IPS DF 4.7 (cell line): ENCODE data around the gene ADCYAP1R1.

Experiments used
- DNase-seq: peaks from one replicate; pipeline ENCODE4 v3.0.0-alpha.2; 2013; ENCODE audit warnings: low spot score; ENCODE audit errors: extremely low read depth

ADCYAP1R1 gene

DNA sequence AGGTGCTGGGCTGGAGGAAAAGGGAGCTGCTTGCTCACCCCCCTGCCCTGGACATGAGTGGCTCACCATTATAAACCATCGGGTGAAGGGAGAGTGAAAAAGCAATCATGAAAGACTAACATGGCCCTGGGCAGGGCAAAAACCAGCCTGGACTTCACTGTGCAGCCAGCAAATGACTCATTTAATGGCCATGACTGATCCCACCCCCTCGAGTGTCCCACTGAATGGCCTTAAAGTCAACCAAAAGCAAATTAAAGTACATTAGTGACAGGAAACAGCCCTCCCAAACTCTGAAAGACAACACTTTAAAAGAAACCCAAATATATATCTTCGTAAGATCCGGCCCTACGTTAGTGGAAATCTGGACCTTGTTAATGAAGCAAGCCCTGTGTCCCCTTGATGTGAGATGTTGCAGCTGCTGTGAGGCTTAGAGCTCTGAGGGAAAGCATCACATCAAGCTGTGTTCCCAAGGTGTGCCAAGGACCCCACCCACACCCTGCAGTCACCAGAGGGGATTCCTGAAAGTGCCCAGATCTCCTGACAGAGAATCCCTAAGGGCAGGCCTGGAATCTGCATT lies 31.2 kb downstream of the ADCYAP1R1 start:
- no peak for DNase-seq

DNA sequence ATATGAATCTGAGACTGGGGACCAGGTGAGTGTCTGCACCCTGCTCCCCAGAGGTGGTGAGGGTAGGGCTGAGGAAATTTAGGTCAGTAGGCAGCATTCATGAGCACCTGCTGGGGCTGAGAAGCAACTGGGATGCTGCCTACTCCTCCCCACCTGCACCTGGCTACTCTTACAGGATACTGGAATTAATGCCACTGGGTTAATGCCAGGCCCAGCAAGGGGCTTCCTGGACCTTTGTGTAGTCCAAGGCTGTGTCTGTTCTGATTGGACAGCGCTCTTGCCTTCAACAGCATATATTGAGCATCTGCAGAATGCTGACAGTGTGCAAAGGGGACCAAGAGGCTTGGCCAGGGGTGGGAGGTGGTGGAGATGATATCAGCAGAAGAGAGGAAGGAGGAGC lies 32.1 kb downstream of the ADCYAP1R1 start:
- no peak for DNase-seq

DNA sequence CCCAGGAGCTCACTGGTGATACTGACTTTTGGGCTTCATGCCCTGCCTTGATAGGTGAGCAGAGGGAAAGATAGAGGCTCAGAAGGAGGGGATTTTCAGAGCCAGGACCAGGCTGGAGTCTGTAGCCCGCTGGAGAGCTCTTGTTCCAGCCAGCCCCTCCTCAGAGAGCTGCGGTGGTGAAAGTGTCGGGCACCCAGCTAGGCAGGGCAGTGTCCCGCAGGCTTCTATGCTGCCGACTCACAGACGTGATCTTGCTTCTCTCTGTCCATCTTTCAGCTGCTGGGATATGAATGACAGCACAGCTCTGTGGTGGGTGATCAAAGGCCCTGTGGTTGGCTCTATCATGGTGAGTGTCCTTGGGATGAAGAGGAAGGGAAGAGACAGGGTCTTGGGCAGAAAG lies 35.2 kb downstream of the ADCYAP1R1 start:
- DNase-seq, result no peak

DNA sequence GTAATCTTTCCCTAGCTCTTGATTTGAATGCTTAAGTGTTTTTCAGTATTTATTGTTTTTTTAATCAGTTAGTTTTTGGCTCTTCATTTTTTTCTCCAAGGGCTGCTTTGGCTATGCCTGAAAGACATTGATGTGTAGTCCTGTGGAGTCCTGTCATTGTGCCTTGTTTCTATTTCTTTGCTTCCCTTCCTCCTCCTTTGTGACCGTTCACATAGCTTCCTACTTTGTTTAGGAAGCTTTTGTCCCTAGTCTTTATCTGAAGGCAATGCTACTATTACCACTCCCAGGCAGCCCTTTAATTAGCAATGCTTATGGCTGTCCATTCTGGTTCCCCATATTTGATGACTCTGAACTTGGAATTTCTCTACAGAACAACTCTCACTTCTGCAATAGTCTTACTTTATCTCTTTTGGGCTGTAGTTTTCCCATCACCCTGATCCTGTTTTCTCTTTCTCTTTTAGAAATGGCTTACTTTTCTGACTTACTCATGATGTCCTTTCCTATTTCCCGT lies 39.9 kb downstream of the ADCYAP1R1 start:
- no peak for DNase-seq

DNA sequence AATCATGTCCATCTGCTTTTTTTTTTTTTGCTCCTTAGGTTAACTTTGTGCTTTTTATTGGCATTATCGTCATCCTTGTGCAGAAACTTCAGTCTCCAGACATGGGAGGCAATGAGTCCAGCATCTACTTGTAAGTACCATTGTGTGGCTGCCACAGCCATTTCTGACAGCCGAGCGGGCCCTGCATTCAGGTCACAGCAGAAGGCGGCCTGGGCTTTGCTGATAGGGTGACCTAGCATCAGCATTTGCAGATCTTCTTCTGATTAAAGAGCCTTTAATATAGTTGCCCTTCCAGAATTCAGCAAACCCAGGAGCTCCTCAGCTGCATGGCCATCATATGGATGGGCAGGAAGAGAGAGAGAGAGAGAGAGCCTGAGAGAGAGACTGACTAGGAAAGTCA lies 40.5 kb downstream of the ADCYAP1R1 start:
- DNase-seq, result no peak

DNA sequence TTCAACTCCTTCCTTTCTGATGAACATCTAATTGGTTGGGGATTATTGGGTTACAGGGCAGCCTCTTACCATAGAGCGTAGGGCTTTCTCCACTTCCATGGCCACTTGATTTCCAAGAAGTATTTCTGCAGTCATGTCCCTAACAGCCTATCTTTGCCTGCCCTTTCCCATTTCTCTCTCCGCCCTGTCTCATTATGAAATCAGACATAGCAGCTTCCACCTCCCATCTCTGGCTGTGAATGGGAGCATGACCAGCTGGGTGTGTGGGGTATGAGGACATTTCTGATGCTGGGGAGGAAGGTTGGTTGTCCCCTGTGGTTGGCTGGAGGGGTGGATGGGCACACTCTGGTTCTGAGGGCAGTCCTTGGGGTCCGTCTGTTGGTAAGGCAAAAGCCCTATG lies 41.2 kb downstream of the ADCYAP1R1 start:
- no peak for DNase-seq

DNA sequence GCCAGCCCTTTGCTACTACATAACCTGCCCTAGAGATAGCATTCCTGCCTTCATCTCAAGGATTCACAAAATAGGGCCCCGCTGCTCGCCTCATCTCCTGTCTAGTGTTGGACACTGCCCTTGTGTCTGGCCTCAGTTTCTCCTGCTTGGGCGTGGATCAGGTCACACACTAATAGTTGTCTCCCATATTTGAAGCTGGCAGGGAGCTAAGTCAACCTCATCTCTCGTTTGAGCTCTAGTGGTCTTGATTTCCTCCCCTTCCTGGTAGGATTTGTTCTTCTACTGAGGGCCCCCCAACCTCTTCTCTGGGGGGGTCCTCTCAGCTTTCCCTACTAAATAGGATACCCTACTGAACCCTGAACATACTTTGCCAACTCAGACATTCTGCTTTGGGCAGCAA lies 42.2 kb downstream of the ADCYAP1R1 start:
- no peak for DNase-seq

DNA sequence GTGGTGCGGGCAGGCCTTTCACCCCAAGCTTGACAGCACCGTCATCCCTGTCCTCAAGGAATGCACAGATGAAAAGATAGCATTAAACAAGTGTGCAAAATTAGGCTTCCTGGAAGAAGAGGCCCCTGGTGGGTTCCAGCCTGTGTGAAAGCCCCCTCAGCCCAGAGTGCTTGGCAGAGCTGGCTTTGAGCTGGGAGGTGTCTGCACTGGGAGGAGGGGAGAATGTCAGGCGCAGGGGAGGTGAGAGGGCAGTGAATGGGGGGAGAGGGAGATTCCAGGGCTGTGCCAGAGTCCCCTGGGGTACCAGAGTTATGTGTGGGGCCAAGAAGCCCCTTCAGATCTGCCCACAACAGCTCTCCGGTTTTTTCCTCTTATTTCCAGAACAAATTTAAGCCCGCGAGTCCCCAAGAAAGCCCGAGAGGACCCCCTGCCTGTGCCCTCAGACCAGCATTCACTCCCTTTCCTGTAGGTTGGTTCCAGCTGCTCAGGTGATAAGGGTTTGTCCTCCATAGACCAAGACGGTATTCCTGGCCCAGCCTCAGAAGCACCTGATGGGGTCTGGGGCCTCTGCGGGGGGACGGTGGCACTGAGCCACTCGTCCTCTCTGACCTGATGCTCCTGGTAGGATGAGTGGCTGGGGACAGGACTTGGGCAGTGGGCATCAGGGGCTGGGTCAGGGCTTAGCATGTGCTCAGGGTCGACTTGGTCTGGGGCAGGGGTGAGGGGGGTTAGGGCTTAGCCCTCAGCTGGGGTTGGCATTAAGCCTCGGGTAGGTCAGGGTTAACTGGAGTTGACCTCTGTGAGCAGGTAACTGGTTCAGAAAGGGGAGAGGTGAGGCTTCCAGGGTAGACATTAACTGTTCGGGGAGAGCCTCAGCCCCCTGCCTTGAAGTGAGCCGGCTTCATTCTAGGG lies 43.4 kb downstream of the ADCYAP1R1 start:
- DNase-seq, result no peak

DNA sequence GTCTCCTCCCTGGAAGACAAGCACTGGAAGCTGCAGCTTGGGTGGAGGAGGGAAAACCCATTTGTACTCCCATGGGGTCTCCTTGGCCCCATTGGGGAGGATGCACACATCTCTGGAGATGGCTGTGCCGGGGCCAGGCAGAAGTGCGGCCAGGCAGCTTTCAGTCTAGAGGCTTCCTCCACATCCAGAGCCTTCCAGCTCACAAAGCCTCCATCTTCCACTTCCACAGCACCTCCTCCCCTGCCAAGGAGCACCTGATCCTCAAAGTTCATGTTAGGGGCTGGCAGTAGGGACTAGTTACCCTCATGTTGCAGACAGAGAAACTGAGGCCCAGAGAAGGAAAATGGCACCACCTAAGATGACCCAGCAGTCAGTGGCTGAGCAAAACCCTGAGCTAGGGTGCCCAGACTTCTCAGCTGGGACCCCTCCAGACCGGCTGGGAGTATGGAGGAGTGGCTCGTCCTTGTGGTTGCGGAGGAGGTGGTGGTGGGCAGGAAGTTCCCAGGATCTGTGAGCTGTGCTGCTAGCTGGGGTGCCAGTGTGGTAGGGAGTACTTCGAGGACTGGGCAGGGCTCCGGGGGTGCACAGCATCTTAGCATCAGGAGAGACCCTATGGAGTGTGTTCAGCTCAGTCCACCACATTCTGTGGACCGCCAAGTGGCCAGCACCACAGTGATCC lies 44.2 kb downstream of the ADCYAP1R1 start:
- DNase-seq, result no peak

DNA sequence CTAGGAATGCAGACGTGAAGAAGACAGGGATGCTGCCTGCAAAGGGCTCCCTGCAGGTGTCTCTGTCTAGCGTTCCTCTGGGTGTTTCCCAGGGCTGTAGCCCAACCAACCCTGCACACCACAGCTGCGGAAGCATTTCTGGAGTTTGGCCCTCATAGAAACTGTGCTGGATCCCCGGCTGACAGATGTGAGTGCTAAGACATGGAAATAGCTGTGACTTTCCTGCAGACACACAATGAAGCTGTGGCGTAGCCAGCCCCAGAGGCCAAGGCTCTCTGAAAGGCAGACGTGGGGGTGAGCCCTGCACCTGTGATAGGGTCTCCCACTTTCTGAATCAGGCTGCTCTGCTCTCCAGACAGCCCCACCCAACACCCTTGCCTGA lies 44.8 kb downstream of the ADCYAP1R1 start:
- DNase-seq, result no peak

DNA sequence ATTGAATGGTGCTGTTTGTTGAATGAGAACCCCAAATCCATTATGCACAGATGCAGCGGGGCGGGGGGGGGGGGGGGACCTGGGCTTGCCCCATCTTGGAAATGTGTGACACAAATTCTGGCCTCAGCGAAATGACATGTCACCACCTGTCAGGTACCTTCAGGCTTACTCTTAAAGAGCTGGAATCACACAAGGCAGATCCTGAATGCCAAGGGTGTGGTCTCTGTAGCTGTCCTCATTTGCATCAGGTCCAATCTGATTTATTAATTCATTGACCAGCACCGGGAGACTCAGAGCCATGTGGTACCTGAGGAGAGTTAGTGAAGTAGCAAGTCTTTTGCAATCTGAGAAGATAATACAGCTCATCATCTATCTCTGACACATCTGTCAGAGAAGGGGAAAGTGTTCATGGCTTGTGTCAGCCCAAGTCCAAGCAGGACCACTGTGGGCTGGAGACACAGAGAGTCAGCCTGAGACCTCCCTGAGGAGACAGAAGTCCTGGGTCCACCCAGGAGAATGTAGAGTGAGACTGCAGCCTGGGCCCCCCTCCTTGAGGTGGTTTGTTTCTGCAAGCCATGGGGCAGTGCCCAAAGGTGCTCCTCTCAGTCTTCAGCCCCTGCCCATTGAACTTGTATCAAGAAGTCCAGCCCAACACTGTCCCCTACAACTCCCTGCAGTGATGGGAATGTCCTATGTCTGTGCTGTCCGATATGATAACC lies 46.7 kb downstream of the ADCYAP1R1 start:
- DNase-seq, result no peak

DNA sequence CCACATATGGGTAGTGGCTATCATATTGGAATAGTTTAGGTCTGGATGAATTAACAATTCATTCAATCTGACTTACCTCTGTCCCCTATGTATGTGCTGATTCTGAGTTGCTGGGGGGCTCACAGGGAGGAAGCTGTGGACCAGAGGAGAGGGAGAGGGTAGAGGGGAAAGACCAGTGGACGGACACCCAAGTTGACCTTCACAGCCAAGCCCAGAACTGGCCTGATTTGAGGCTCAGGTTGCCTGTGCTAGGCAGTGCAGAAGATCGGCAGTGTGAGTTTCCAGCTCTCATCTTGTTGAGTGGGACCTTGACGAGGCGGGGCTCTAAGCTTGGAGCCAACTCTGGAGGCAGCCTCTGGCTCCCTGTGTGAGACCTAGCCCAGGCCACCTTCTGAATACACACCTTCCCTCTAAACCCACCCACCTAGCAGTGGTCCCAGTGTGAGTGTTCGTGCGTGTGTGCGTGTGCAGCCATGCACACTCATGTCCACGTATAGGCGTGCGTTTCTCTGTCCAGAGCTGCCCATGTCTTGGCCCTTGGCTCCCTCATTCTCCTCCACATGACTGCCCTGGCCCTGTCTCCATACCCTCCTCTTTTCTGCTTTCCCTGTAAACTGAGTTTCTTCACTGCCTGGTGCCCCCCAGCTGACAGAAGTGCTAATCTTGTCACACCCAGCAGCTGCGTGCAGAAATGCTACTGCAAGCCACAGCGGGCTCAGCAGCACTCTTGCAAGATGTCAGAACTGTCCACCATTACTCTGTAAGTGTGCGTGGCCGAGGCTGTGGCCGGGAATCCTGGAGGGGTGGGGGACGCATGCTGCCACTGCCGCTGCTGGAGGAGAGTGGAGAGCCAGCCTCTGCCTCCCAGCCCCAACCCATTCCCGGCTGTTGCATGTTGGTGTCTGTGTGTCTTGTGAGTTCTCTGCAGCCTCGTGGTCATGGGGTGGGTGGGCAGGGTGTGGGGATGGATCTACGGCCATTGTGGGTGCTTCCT lies 47.6 kb downstream of the ADCYAP1R1 start:
- no peak for DNase-seq

DNA sequence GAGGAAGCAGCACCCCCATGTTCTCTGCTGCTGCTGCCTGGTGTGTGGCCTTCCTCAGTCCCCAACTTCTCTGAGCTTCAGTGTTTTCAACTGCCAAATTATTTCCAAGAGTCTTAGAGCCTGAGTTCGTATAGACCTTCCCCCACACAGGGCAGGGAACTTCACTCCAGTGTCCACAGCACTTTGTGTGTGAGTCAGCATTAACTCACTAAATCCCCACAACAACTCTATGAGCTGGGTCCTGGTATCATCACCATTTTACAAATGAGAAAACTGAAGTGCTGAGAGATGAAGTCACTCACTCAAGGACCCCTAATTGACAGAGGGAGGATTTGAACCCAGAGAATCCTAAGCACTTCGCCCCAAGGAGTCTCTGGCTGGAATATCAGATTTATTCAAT lies 48.3 kb downstream of the ADCYAP1R1 start:
- DNase-seq, result no peak

DNA sequence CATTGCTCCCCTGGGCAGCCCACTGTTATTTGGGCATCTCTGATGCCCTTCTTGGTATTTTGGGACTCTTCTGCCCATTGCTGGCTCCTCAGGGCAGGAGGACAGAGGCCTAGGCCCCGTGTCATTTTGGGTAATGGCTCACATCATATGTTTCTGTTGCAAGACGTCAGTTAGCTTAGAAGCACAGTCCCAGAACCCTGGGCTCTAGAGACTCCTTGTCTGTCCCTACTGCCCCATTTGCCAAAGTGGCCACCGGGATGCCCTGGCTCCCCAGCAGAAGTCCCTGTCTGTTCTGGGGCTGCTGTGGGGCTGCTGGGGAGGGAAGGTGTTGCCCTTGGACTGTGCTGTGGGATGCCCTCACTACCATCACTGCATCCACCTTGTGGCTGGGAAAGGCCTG lies 48.8 kb downstream of the ADCYAP1R1 start:
- DNase-seq, result no peak

DNA sequence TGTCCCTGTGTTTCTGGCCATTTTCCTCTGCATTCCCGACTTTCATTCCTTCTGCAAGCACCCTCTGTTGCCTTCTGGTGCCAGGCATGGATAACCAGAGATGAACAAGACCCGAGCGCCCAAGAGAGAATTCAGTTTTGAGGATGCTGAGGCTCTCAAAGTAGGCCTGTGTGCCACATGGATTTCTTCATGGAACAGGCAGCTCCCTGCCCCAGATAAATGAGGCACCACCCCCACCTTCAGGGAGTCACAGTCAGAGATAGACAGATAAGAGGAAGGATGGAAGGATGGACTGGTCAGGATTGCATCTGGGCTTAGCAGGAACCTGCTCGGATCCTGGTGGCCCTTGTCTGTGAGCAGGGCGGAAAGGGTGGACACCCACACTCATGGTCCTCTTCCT lies 49.4 kb downstream of the ADCYAP1R1 start:
- DNase-seq, result no peak

DNA sequence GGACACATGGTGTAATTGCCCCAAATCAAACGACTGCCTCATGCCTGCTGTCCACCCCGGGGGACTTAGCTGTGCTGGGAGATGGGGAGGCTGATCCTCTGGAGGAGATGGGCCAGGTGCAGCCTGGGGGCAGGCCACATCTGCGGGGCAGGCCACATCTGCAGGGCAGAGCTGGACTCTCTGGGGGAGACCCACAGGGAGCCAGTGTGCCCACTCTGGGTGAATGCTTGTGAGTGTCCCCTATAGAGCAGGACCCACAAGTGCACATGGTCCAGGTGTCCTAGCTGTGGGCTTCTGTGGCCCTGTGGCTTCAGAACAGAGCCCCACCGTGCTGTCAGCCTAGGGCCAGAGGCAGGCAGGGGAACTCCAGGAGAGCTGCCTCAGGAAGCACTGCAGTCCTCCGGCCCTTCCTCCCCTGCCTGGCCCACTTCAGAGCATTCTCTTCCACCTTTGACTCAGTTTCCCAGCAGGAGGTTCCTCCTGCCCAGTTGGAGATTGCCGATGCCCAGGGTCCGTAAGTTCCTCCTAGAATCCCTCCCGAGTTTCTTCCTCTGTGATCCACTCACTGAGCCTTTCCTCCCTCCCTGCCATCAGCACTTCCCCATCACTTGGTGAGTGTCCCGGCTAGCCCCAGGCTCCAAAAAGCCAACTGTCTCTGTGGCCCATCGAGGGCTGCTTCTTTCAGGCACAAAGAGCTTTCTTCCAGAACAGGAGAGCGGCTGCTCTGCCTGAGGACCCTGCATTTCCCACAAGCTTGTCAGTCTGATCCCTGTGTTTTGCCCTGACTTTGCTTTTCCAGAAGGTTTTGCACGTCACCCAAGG lies 50.3 kb downstream of the ADCYAP1R1 start:
- no peak for DNase-seq

DNA sequence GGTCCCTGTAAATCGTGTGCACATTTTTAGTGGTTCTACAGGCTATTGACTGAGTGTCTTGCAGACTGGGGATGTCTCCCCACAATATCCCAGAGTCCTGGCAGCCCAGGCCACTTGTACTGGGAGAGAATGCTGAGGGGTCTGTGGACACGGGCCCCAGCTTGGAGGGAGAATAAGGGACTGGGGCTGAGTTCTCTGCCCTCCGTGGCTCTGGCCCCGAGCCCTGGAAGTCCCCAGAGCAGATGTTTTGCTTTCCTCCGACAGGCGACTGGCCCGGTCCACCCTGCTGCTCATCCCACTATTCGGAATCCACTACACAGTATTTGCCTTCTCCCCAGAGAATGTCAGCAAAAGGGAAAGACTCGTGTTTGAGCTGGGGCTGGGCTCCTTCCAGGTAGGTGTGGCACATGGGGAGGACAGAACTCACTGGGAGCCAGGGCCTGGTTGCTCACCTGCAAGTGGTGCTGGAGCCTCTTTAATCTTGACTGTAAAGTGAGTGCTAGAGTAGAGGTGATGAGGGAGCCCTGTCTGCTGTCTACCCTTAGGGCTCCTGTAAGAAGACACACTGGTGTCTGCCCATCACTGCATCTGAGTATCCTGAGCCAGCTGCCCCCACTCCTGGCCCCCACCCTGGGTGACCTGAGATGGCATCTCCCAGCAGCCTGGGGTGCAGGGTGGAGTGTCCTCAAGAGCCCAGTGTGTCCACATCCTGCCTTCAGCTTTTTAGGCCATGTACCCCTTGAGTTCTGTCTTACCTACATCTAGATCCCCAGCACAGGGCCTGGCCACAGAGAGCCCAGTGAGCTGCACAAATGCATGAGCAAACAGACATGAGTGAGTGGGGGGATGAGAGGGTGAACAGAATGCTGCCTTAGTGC lies 51.1 kb downstream of the ADCYAP1R1 start:
- no peak for DNase-seq
